Stomach (tissue), 9 donors: ENCODE results near the gene PIEZO2. TPM values are rescaled to one million over a fixed set of nuclear protein-coding genes. Genes with fewer than 3 reads are reported as not detected.

ENCODE experiments used
- DNase-seq, 2 donors: peaks; one replicate each; pipeline versions ENCODE4 v3.0.0 to v3.0.0-alpha.2; 2013 to 2019
- H3K27ac ChIP-seq, 5 donors: fragments of 200-600 bp in 4 of 5; sonication (generic) in 4 of 5; one replicate each; pipeline ENCODE4 v1.5.1; 2013 to 2019; ENCODE audit warnings: mild to moderate bottlenecking in 1 of 5, moderate library complexity in 1 of 5
- H3K27me3 ChIP-seq, 3 donors: fragments of 200-600 bp; sonication (generic); one replicate each; pipeline ENCODE4 v1.5.1; 2017 to 2019; ENCODE audit warnings: mixed run types in 1 of 3
- H3K36me3 ChIP-seq, 4 donors: fragments of 200-600 bp; sonication (generic); 1 replicate in 3 of 4; 2 replicates in 1 of 4; pipeline ENCODE4 v1.5.1; 2016 to 2019
- H3K4me1 ChIP-seq, 4 donors: fragments of 200-600 bp; sonication (generic); one replicate each; pipeline ENCODE4 v1.5.1; 2016 to 2019
- H3K4me3 ChIP-seq, 4 donors: fragments of 200-600 bp; sonication (generic) in 3 of 4; one replicate each; pipeline ENCODE4 v1.5.1; 2016 to 2019; ENCODE audit warnings: mild to moderate bottlenecking in 1 of 4
- H3K9me3 ChIP-seq, 4 donors: fragments of 200-600 bp; sonication (generic); one replicate each; pipeline ENCODE4 v1.5.1; 2016 to 2019
- EP300 ChIP-seq: sonication (generic); formaldehyde crosslinking; IDR thresholded peaks from one replicate; pipeline ENCODE4 v1.6.1; 2017; ENCODE audit warnings: antibody characterized with exemption
- POLR2A ChIP-seq, 4 donors: fragments of 450-650 bp; IDR thresholded peaks; one replicate each; pipeline ENCODE4 v1.6.1; 2016; ENCODE audit warnings: antibody characterized with exemption in 4 of 4, control low read depth in 2 of 4, mild to moderate bottlenecking in 1 of 4, moderate library complexity in 1 of 4
- POLR2AphosphoS5 ChIP-seq, 3 donors: sonication (generic); formaldehyde crosslinking; IDR thresholded peaks; one replicate each; pipeline ENCODE4 v1.6.1; 2016; ENCODE audit warnings: antibody characterized with exemption in 3 of 3
- WGBS, 5 donors: extraction: QIAGEN DNeasy Blood & Tissue Kit in 3 of 5; methylation state at CpG; one replicate each; pipeline versions ENCODE4 v1.1.5 to v1.1.7; 2013 to 2018; 5-methylcytosine and 5-hydroxymethylcytosine counted together
- intact Hi-C: fragments of 100-400 bp; cut with DNase I; formaldehyde crosslinking; loops from one replicate; pipeline ENCODE4 v1.15.1; 2023; ENCODE audit warnings: low total_unique reads
- polyA plus RNA-seq, 3 donors: library from polyadenylated mRNA; stranded (reverse); fragments of 200-250 nt; gene quantifications; one replicate each; pipeline ENCODE4 v1.2.3, GENCODE V29; 2013
- total RNA-seq, 5 donors: library from RNA; depleted of rRNA; stranded (reverse); fragments of >200 nt; gene quantifications; one replicate each; pipeline versions ENCODE4 v1.1.0 to v1.2.3, GENCODE V29; 2014 to 2016
- TF ChIP-seq, protein P1 (sequence below), 7 experiments: fragments of 450-650 bp in 4 of 7; fragments of 200-600 bp in 3 of 7; sonication (generic) in 3 of 7; IDR thresholded peaks; one replicate each; pipeline ENCODE4 v1.5.1; 2016 to 2019; ENCODE audit warnings: antibody characterized with exemption in 7 of 7, control low read depth in 2 of 7, mild to moderate bottlenecking in 1 of 7
- donor health status: healthy with polysubstance abuse.
- donor health status: Bipolar disorder and iron deficiency.
- donor health status: healthy.

PIEZO2 gene
- total and polyA plus RNA-seq, 8 donors = 0.30 to 45.3 (median 2.5) TPM

DNA sequence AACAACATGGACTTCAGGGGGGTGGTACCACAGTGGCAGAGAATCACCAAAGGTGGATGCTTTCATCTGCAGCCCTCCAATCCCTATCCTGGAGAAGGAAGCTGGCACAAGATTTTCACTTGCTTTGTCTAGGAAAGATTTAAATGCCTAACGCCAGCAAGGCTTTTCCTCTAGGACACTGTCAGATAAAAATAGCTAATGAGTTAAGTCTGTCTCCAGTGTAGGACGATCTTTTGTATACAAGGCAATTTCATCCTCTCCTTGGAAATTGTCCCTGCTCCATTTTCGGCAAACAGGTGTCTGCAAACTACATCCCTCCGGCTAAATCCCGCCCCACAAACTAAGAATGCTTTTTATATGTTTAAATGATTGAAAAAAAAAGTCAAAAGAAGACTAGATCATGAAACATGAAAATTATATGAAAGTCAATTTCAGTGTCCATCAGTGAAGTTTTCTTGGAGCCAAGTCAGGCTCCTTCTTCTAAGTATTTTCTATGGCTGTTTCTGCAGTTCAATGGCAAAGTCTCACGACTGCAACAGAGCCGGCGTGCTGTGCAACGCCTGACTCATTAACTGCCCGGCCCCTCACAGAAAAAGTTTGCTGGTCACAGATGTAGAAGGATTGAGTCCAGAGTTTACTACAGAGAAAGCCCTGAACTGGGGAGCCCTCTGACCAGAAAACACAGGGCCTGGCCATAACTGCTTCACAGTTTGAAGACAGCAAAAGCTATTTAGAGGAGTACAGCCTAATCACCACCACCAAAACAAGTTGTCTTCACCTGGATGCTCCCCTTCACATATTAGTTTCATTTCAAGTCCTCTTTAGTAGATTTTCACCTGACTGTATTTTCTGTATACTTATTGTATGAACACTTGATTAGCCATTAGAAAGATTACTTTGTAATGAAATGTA lies 52.3 kb downstream of the PIEZO2 start:
- H3K4me3 ChIP-seq = no peak overlapping the region
- DNase-seq = no peak
- H3K4me1 ChIP-seq = no peaks in the 10 kb centered on the region
- no peaks in the 10 kb centered on the region for H3K36me3 ChIP-seq
- intact Hi-C loops = no loop called here
- no peaks in the 10 kb centered on the region for H3K9me3 ChIP-seq
- H3K27me3 ChIP-seq = peaks cover 0 to 3% (median 0%) of the 10 kb centered on the region in 3 donors
- WGBS, 5 donors = 63 to 74% (median 66%) methylated on average over 10 of the region's 10 CpGs
- TF ChIP-seq EP300 (no peak), POLR2A (IDR thresholded peaks at IDR 0.05) (no peak), POLR2AphosphoS5 (IDR thresholded peaks at IDR 0.05) (no peak)
- TF ChIP-seq, protein P1, sequence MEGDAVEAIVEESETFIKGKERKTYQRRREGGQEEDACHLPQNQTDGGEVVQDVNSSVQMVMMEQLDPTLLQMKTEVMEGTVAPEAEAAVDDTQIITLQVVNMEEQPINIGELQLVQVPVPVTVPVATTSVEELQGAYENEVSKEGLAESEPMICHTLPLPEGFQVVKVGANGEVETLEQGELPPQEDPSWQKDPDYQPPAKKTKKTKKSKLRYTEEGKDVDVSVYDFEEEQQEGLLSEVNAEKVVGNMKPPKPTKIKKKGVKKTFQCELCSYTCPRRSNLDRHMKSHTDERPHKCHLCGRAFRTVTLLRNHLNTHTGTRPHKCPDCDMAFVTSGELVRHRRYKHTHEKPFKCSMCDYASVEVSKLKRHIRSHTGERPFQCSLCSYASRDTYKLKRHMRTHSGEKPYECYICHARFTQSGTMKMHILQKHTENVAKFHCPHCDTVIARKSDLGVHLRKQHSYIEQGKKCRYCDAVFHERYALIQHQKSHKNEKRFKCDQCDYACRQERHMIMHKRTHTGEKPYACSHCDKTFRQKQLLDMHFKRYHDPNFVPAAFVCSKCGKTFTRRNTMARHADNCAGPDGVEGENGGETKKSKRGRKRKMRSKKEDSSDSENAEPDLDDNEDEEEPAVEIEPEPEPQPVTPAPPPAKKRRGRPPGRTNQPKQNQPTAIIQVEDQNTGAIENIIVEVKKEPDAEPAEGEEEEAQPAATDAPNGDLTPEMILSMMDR (IDR thresholded peaks at IDR 0.05) = no peak
- H3K27ac ChIP-seq = no peak overlapping the region

DNA sequence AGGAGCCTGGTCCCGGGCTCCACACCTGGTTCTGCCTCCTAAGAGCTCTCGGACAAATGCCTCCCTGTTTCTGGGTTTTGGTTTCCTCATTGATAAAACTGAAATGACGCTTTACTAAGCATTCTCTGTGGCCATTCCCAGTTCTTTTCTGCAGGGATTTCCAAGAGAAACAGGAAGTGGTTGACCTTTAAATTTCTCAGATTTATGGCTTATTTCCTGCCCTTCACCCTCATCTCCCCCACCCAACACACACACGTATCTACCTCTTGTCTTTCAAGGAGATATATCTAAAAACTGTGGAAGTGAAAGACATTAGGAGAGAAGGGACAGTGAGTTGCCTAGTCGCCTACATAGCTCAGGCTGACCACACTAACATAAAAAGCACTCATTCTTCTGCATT lies 53.0 kb downstream of the PIEZO2 start:
- H3K9me3 ChIP-seq = no peaks in the 10 kb centered on the region
- 49 to 58% (median 52%) methylated on average over 5 of the region's 5 CpGs for WGBS, 5 donors
- no peak overlapping the region for H3K27ac ChIP-seq
- TF ChIP-seq, protein P1 (IDR thresholded peaks at IDR 0.05) = no peak
- TF ChIP-seq POLR2AphosphoS5 (IDR thresholded peaks at IDR 0.05) (no peak), POLR2A (IDR thresholded peaks at IDR 0.05) (no peak), EP300 (no peak)
- DNase-seq = no peak
- no peak overlapping the region for H3K4me3 ChIP-seq
- intact Hi-C loops = no loop called here
- H3K36me3 ChIP-seq = no peaks in the 10 kb centered on the region
- H3K27me3 ChIP-seq = peaks cover 0 to 3% (median 0%) of the 10 kb centered on the region in 3 donors
- H3K4me1 ChIP-seq = no peaks in the 10 kb centered on the region

DNA sequence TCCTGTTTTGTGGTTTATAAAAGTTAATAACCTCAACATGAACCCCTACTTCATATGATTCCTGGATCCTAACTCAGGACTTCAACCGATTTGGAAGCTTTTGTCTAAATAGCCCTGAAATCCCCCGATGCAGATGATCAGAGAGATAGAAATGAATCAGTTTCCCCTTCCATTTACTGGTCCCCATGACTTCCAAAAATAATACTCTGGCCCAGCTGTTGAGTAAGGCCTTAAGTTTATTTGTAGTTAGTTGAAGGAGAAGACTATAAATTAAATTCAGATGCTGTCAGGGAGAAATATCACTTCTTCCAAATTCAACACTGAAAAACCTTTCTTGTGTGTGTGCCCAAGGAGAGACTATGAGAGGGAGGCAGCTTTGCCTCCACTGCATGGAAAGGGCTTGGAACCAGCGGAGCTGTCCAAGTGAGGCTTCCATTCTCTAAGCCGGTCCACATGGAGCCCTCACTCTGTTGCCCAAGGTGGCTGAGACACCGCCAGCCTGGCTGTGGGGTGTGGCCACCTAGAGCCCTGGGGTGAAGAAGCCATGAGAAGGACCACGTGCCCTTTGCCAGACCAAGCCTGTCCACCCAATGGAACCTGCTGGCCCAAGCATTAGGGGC lies 53.6 kb downstream of the PIEZO2 start:
- Histone ChIP-seq H3K4me3 (no peak overlapping the region), H3K27me3 (peaks cover 0 to 3% (median 0%) of the 10 kb centered on the region in 3 donors), H3K27ac (no peak overlapping the region), H3K4me1 (no peaks in the 10 kb centered on the region), H3K36me3 (no peaks in the 10 kb centered on the region), H3K9me3 (no peaks in the 10 kb centered on the region)
- no peak for DNase-seq
- WGBS, 5 donors = 75 to 84% (median 80%) methylated on average over 4 to 6 of the region's 6 CpGs
- TF ChIP-seq POLR2AphosphoS5 (IDR thresholded peaks at IDR 0.05) (no peak), EP300 (no peak), POLR2A (IDR thresholded peaks at IDR 0.05) (no peak)
- TF ChIP-seq, protein P1 (IDR thresholded peaks at IDR 0.05) = no peak
- intact Hi-C loops = no loop called here

GRCh38 chr18:11095211-11095610 lies 54.2 kb downstream of the PIEZO2 start:
- H3K4me3 ChIP-seq = no peak overlapping the region
- 76 to 94% (median 87%) methylated on average over 5 of the region's 5 CpGs for WGBS, 5 donors
- no peaks in the 10 kb centered on the region for H3K36me3 ChIP-seq
- H3K4me1 ChIP-seq = no peaks in the 10 kb centered on the region
- intact Hi-C loops = no loop called here
- H3K9me3 ChIP-seq = no peaks in the 10 kb centered on the region
- DNase-seq = no peak
- H3K27me3 ChIP-seq = peaks cover 0 to 3% (median 0%) of the 10 kb centered on the region in 3 donors
- H3K27ac ChIP-seq = no peak overlapping the region
- no peak for TF ChIP-seq EP300
- TF ChIP-seq, protein P1 (IDR thresholded peaks at IDR 0.05) = no peak
- no peak for TF ChIP-seq POLR2A (IDR thresholded peaks at IDR 0.05)
- no peak for TF ChIP-seq POLR2AphosphoS5 (IDR thresholded peaks at IDR 0.05)
